Heart right ventricle (tissue), 16 donors: ENCODE data around the gene MTA3. TPM values are rescaled to one million over a fixed set of nuclear protein-coding genes. Genes with fewer than 3 reads are reported as not detected.
A peak's percentile ranks its signal among the peaks of the same experiment; 100 is the strongest.

Experiments
- ATAC-seq, 8 donors: fragments of 200-7000 bp; cut with Tn5 transposase; one replicate each; pipeline ENCODE4 v1.9.1; 2020; ENCODE audit warnings: mild to moderate bottlenecking in 8 of 8, moderate library complexity in 8 of 8, moderate number of reproducible peaks in 1 of 8
- DNase-seq, 2 donors: peaks; one replicate each; pipeline ENCODE4 v3.0.0-alpha.2; 2020
- H3K27ac ChIP-seq, 10 donors: fragments of 200-600 bp; sonication (generic) in 2 of 10; one replicate each; pipeline versions ENCODE4 v1.5.0 to v1.8.0; 2020 to 2022; ENCODE audit warnings: mild to moderate bottlenecking in 3 of 10
- H3K27me3 ChIP-seq, 7 donors: fragments of 200-600 bp; one replicate each; pipeline ENCODE4 v1.8.0; 2021 to 2022; ENCODE audit warnings: mild to moderate bottlenecking in 2 of 7
- H3K36me3 ChIP-seq, 9 donors: fragments of 200-600 bp; sonication (generic) in 1 of 9; one replicate each; pipeline versions ENCODE4 v1.5.0 to v1.8.0; 2020 to 2022; ENCODE audit warnings: mild to moderate bottlenecking in 2 of 9
- H3K4me1 ChIP-seq, 9 donors: fragments of 200-600 bp; sonication (generic) in 1 of 9; one replicate each; pipeline versions ENCODE4 v1.5.0 to v1.8.0; 2020 to 2022; ENCODE audit warnings: mild to moderate bottlenecking in 4 of 9
- H3K4me3 ChIP-seq, 10 donors: fragments of 200-600 bp; sonication (generic) in 2 of 10; one replicate each; pipeline versions ENCODE4 v1.5.0 to v1.8.0; 2020 to 2022; ENCODE audit warnings: mild to moderate bottlenecking in 7 of 10, moderate library complexity in 2 of 10
- H3K9me3 ChIP-seq, 11 donors: fragments of 200-600 bp in 10 of 11; sonication (generic) in 2 of 11; one replicate each; pipeline versions ENCODE4 v1.5.0 to v1.8.0; 2013 to 2022; ENCODE audit warnings: mild to moderate bottlenecking in 2 of 11, control low read depth in 1 of 11, moderate library complexity in 1 of 11
- WGBS, 2 donors: extraction: QIAGEN DNeasy Blood & Tissue Kit; methylation state at CpG; one replicate each; pipeline ENCODE4 v1.1.7; 2013; ENCODE audit warnings: inconsistent platforms in 1 of 2; 5-methylcytosine and 5-hydroxymethylcytosine counted together
- intact Hi-C, 10 donors: fragments of 100-400 bp; cut with DNase I; formaldehyde crosslinking; loops; one replicate each; pipeline versions ENCODE4 v1.11.1 to v1.14.2; 2022
- polyA plus RNA-seq, 2 donors: library from polyadenylated mRNA; stranded (reverse); fragments of 200-250 nt; gene quantifications; one replicate each; pipeline ENCODE4 v1.2.3, GENCODE V29; 2013
- total RNA-seq, 10 donors: library from RNA; stranded (reverse); fragmentation: NEBNext Ultra II Directional in 3 of 10; extraction: Animal tissue kit (Norgen Biotek cat#: 25700) in 3 of 10; gene quantifications; one replicate each; pipeline versions ENCODE4 v1.2.1 to v1.2.4, GENCODE V29; 2021 to 2023
- TF ChIP-seq, protein P1 (sequence below), 9 donors: fragments of 200-600 bp; sonication (generic) in 2 of 9; IDR thresholded peaks; one replicate each; pipeline versions ENCODE4 v1.5.0 to v1.8.0; 2021 to 2022; ENCODE audit warnings: antibody characterized with exemption in 9 of 9, mild to moderate bottlenecking in 5 of 9, moderate library complexity in 1 of 9
- donor health status: Arrhythmogenic right ventricular cardiomyopathy.
- donor health status: ischemic (EF 13 %, LVEDD 7.1; RV severe dilation, severe dysfunction).
- donor health status: healthy with polysubstance abuse.
- donor health status: DM: no; HTN: yes; CAD: no.
- donor health status: DM: no; HTN: no; CAD: no.
- donor health status: ischemic (EF 25% LVEDD 6.9; RV normal size, moderate dysfunction).
- donor health status: ischemic (EF 25% LVEDD 5.7; RV mildly dilated, moderate dysfunction).
- donor health status: healthy.
- donor health status: DM: yes; HTN: yes; CAD: no.
- donor health status: Ischemic cardiomyopathy.
- donor health status: ischemic (EF 35%, LVEDD 5.7; RV mildly dilated, moderate dysfunction).
- donor health status: nonischemic (EF 11% LVEDD 7.7; RV severe dilation, severe dysfunction).
- donor health status: DM: yes; HTN: yes; CAD: no.
- donor health status: PGD.
- donor health status: ischemic (EF 29% LVEDD 5.4; RV normal size, mild dysfunction).
- donor health status: nonischemic (EF 23%, LVEDD 6.1; RV moderate dilation, normal function).

Gene MTA3
- total and polyA plus RNA-seq, 12 donors: 11.2 to 29.4 (median 21.9) TPM

DNA sequence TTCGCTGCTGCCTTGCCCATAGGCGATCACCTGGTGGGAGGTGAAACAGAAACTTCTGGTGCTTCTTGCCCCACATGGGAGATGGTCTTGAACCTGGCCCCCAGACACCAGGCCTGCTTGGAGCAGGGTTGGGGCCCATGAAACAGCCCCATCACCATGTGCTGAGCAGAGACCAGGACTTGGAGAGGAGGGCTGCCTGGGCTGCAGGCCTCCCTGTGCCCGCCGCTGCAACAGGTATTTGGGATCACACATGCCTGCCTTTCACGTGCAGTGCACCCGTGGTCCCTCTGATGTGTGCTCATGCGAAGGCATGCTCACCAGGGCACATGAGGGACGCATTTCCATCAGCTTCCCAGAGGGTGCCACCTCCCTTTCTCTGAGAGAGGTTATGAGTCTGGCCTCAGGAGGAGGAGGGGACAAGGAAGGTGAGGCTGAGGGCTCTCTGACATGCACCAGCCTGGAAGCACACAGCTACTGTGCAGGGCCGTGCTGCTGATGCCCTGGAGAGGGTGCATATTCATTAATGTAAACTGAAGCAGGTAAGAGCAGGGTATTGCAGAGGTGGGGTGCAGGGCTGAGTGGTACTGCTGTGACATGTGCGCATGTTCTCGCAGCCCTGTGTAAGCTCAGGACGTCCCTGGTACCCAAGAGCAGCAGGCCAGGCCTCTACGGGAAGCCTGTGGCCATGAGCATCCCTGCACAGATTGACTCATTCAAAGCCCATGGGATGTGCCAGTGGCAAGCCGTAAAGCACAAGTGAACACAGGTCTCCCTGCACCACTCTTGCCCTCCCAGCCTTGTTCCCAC, 199.7 kb downstream of the MTA3 start:
- no peak for DNase-seq

GRCh38 chr2:42768706-42769256, 200.3 kb downstream of the MTA3 start:
- no peaks in the 10 kb centered on the region for H3K27me3 ChIP-seq

More for the DNA sequence above, 199.7 kb downstream of the MTA3 start:
- Histone ChIP-seq H3K36me3 (no peaks in the 10 kb centered on the region), H3K4me1 (peaks cover 0 to 18% (median 0%) of the 10 kb centered on the region in 9 donors), H3K27me3 (no peaks in the 10 kb centered on the region), H3K9me3 (no peaks in the 10 kb centered on the region), H3K27ac (no peak overlapping the region), H3K4me3 (no peak overlapping the region)
- no peak for ATAC-seq
- TF ChIP-seq, protein P1, sequence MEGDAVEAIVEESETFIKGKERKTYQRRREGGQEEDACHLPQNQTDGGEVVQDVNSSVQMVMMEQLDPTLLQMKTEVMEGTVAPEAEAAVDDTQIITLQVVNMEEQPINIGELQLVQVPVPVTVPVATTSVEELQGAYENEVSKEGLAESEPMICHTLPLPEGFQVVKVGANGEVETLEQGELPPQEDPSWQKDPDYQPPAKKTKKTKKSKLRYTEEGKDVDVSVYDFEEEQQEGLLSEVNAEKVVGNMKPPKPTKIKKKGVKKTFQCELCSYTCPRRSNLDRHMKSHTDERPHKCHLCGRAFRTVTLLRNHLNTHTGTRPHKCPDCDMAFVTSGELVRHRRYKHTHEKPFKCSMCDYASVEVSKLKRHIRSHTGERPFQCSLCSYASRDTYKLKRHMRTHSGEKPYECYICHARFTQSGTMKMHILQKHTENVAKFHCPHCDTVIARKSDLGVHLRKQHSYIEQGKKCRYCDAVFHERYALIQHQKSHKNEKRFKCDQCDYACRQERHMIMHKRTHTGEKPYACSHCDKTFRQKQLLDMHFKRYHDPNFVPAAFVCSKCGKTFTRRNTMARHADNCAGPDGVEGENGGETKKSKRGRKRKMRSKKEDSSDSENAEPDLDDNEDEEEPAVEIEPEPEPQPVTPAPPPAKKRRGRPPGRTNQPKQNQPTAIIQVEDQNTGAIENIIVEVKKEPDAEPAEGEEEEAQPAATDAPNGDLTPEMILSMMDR (IDR thresholded peaks at IDR 0.05): no peak
- intact Hi-C loops: no loop called here
- WGBS, 2 donors: 83 to 86% methylated on average over 14 of the region's 14 CpGs

GRCh38 chr2:42769583-42770287, 201.3 kb downstream of the MTA3 start:
- WGBS, 2 donors: 90 to 96% methylated on average over 10 of the region's 10 CpGs
- Histone ChIP-seq H3K36me3 (no peaks in the 10 kb centered on the region), H3K27me3 (no peaks in the 10 kb centered on the region), H3K4me3 (no peak overlapping the region), H3K9me3 (no peaks in the 10 kb centered on the region), H3K4me1 (peaks cover 0 to 8% (median 0%) of the 10 kb centered on the region in 9 donors), H3K27ac (no peak overlapping the region)
- ATAC-seq: peak in 1 of 8 donors; percentile 10
- no peak for DNase-seq
- TF ChIP-seq, protein P1 (IDR thresholded peaks at IDR 0.05): no peak
- intact Hi-C loops: no loop called here

More at GRCh38 chr2:42768706-42769256, 200.3 kb downstream of the MTA3 start:
- intact Hi-C loops: no loop called here
- Histone ChIP-seq H3K4me3 (no peak overlapping the region), H3K27ac (no peak overlapping the region), H3K4me1 (peaks cover 0 to 16% (median 0%) of the 10 kb centered on the region in 9 donors), H3K9me3 (no peaks in the 10 kb centered on the region), H3K36me3 (no peaks in the 10 kb centered on the region)
- WGBS, 2 donors: 63 to 66% methylated on average over 3 of the region's 3 CpGs
- ATAC-seq (no peak), DNase-seq (no peak)
- TF ChIP-seq, protein P1 (IDR thresholded peaks at IDR 0.05): no peak
